Neuron (in vitro differentiated cells): ENCODE measurements around the gene CHDH.

Source experiments
- H2AFZ ChIP-seq: one replicate; pipeline ENCODE4 v1.6.1; 2013; ENCODE audit warnings: low read depth, mild to moderate bottlenecking, inconsistent platforms, low read length, moderate library complexity
- H3K27me3 ChIP-seq: one replicate; pipeline ENCODE4 v1.6.1; 2013; ENCODE audit warnings: low read length; ENCODE audit not compliant: insufficient read depth
- H3K36me3 ChIP-seq: one replicate; pipeline ENCODE4 v1.6.1; 2013; ENCODE audit warnings: low read length; ENCODE audit not compliant: insufficient read depth
- H3K4me1 ChIP-seq: one replicate; pipeline ENCODE4 v1.6.1; 2013; ENCODE audit warnings: low read length; ENCODE audit not compliant: insufficient read depth
- H3K4me3 ChIP-seq: 2 replicates; pipeline ENCODE4 v1.5.1; 2013; ENCODE audit warnings: mild to moderate bottlenecking, low read length, moderate library complexity
- H3K9me3 ChIP-seq: one replicate; pipeline ENCODE4 v1.6.1; 2013; ENCODE audit warnings: low read length

CHDH gene

DNA sequence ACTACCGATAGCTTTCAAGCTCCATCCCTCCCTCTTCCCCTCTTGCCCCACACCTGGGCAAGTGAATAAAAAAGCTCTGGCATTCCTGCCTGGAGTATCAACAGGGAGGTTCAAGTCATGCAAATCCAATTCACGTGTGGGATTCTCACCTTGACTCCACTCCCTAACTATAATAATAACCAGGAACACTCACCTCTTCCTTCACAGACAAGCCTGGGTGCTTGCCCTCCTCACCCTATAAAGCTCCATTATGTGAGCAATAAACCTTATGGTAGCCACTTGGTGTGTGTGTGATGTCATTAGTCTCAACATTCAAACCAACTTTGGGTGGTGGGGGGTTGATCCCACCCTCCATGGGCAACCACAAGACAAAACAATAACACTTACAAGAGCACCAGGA lies 16.6 kb downstream of the CHDH start:
- H3K4me1 ChIP-seq, result peaks cover 5% of the 10 kb centered on the region
- no peak overlapping the region for H2AFZ ChIP-seq

GRCh38 chr3:53828581-53828980 lies 17.6 kb downstream of the CHDH start:
- Histone ChIP-seq H3K4me3 (no peak overlapping the region), H2AFZ (no peak overlapping the region), H3K9me3 (no peaks in the 10 kb centered on the region), H3K36me3 (no peaks in the 10 kb centered on the region), H3K27me3 (no peaks in the 10 kb centered on the region), H3K4me1 (peaks cover 5% of the 10 kb centered on the region)

More for the DNA sequence above, 16.6 kb downstream of the CHDH start:
- no peaks in the 10 kb centered on the region for H3K27me3 ChIP-seq
- H3K4me3 ChIP-seq, result no peak overlapping the region
- H3K36me3 ChIP-seq, result no peaks in the 10 kb centered on the region
- no peaks in the 10 kb centered on the region for H3K9me3 ChIP-seq

DNA sequence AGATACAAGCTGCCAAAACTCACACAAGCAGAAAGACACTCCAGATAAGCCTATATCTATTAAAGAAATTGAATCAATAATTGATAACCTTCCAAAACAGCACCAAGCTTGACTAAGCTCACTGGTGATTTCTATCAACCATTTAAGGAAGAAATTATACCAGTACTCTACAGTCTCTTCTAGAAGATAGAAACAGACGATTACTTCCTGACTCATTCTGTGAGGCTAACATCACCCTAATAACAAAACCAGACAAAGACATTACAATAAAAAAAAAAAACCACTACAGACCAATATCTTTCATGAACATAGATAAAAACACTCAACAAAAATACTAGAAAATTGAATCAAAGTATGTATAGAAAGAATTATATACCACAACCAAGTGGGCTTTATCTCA lies 20.2 kb downstream of the CHDH start:
- Histone ChIP-seq H3K27me3 (no peaks in the 10 kb centered on the region), H2AFZ (no peak overlapping the region), H3K9me3 (no peaks in the 10 kb centered on the region), H3K4me1 (peaks cover 5% of the 10 kb centered on the region), H3K36me3 (no peaks in the 10 kb centered on the region), H3K4me3 (no peak overlapping the region)

GRCh38 chr3:53824795-53825194 lies 21.4 kb downstream of the CHDH start:
- no peaks in the 10 kb centered on the region for H3K9me3 ChIP-seq
- H2AFZ ChIP-seq, result no peak overlapping the region

DNA sequence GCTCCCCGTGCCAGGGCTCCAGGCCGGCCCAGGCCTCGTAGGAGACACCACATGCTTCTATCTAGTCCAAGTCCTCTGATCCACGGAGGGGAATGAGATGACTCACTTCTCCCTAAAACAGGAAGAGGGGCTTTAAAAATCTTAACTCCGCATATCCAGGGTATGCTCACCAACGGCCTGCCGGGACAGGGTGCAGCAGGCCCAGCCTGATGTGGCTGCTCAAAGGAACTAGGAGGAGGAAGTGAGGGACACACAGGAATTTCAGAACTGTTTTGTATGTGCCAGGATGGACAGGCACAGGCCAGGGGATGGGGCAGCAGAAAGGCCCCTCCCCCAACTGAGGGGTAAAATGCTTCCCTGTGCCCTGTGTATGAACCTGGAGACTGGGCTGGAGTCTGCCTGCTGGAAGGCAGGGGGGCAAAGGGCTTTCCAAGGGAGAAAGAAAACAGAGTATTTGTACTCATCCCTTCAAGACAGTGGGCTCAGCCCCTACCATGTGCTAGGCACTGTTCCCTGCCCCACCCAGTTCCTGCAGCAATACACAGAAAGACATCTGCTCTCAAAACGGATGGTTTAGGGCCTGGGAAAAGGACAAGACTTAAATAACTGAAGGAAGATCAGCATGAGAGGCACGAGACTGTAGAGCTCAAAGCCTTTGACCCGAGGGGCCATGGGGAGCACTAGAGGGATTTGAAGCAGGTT lies 22.1 kb downstream of the CHDH start:
- Histone ChIP-seq H3K4me1 (peaks cover 5% of the 10 kb centered on the region), H3K36me3 (no peaks in the 10 kb centered on the region), H2AFZ (no peak overlapping the region), H3K4me3 (no peak overlapping the region), H3K9me3 (no peaks in the 10 kb centered on the region), H3K27me3 (no peaks in the 10 kb centered on the region)

More at GRCh38 chr3:53824795-53825194, 21.4 kb downstream of the CHDH start:
- H3K36me3 ChIP-seq, result no peaks in the 10 kb centered on the region
- H3K4me1 ChIP-seq, result peaks cover 5% of the 10 kb centered on the region
- H3K27me3 ChIP-seq, result no peaks in the 10 kb centered on the region
- no peak overlapping the region for H3K4me3 ChIP-seq

DNA sequence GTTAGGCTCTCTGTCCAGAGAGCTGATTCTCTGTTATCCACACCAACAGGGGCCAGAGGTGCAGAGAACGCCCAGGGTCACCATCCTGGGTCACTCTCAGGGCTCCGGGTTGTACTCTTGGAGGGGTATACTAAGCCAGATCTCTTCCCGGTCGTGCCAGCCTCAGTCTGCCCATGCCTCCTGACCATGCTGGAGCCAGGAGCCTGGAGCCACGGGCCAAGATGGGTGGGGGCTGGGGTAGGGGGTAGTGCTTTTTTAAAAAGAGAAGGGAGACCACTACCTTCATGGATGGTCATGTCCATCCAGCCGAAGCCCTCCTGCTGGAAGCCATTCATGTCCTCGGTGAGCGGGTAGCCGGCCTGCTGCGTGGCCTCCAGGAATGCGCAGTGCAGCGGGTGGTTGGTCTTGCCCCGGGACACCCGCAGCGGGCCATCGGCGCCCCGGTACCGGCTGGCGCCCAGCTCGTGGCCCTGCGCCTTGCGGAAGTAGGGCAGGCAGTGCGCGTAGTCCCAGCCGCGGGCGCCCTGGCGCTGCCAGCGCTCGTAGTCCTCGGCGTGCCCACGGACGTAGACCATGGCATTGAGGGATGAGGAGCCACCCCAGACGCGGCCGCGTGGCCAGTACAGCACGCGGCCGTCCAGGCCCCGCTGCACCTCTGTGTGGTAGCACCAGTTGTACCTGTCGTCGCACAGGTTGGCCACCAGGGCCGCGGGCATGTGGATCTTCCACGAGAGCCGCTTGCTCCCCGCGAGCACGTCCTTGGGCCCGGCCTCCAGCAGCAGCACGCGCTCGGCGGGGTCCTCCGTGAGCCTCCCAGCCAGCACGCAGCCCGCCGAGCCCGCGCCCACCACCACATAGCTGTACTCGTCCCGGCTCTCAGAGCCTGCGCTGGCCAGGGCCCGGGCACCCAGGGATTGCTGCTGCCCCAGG lies 22.9 kb downstream of the CHDH start:
- Histone ChIP-seq H3K4me1 (peaks cover 5% of the 10 kb centered on the region), H3K36me3 (no peaks in the 10 kb centered on the region), H2AFZ (no peak overlapping the region), H3K27me3 (no peaks in the 10 kb centered on the region), H3K4me3 (no peak overlapping the region), H3K9me3 (no peaks in the 10 kb centered on the region)

DNA sequence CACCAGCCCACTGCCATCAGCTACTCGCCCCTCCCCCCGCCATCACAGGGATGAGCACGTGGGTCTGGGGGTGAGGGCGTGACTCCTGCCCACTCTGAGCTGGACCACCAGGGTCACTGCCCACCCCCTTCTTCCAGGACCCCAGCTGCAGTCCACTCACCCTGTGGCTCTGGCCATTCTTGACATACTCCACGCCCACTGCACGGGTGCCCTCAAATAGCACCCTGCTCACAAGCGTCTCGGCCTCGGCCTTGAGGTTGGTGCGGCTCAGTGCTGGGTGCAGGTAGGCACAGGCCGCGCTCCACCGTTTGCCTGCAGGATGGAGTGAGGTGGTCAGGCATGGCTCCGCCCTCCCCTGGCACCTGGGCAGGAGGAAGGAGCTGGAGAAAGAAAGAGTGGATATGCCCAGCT lies 23.9 kb downstream of the CHDH start:
- Histone ChIP-seq H3K4me3 (no peak overlapping the region), H2AFZ (no peak overlapping the region), H3K36me3 (no peaks in the 10 kb centered on the region), H3K9me3 (no peaks in the 10 kb centered on the region), H3K27me3 (no peaks in the 10 kb centered on the region), H3K4me1 (no peaks in the 10 kb centered on the region)

- no peak overlapping the region for H3K4me3 ChIP-seq
- H3K27me3 ChIP-seq, result no peaks in the 10 kb centered on the region
- no peaks in the 10 kb centered on the region for H3K36me3 ChIP-seq
- no peak overlapping the region for H2AFZ ChIP-seq
- H3K4me1 ChIP-seq, result no peaks in the 10 kb centered on the region
- no peaks in the 10 kb centered on the region for H3K9me3 ChIP-seq
Measured at GRCh38 chr3:53821631-53822121, 24.5 kb downstream of the CHDH start.

DNA sequence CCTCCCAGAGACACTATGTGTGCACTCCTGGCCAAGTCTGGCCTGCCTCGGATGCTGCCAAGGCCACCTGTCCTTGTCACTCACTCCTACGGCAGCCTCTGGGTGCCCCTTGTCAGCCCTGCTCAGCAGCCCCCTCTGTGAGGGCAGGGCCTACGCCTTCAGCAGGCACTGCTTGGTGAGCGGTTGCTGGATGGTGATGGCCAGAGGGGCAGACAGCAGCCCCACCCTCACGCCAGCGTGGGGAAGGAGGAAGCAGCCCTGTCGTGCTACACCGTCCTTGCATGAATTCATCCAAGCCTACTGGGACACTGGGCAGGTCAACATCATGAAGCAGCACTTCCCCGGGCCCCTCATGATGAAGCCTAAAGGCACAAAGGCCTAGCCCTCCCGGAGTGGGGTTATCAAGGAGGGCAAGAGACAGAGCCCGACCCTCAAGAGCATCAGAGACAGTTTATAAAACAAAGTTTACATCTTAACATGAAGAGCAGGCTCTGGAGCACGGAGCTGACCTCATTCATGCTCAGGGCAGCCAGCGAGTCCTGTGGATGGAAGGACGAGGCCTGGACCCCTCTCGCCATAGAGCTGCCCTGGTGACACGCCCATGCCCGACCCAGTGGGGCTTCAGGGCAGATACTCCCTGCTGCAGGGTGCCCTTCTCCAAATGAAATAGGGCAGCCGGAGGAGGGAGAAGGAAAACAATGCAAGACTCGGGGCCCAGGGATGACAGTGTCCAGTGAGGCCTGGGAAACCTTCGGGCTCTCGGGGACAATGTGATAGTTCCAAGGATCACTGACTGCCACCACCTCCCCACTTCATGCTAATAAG lies 25.3 kb downstream of the CHDH start:
- no peaks in the 10 kb centered on the region for H3K9me3 ChIP-seq
- no peaks in the 10 kb centered on the region for H3K4me1 ChIP-seq
- H3K36me3 ChIP-seq, result no peaks in the 10 kb centered on the region
- H3K4me3 ChIP-seq, result no peak overlapping the region
- no peaks in the 10 kb centered on the region for H3K27me3 ChIP-seq
- no peak overlapping the region for H2AFZ ChIP-seq

- no peaks in the 10 kb centered on the region for H3K36me3 ChIP-seq
- no peak overlapping the region for H2AFZ ChIP-seq
- H3K4me3 ChIP-seq, result no peak overlapping the region
- no peaks in the 10 kb centered on the region for H3K9me3 ChIP-seq
- H3K27me3 ChIP-seq, result no peaks in the 10 kb centered on the region
- no peaks in the 10 kb centered on the region for H3K4me1 ChIP-seq
Measured at GRCh38 chr3:53820084-53820483, 26.1 kb downstream of the CHDH start.

DNA sequence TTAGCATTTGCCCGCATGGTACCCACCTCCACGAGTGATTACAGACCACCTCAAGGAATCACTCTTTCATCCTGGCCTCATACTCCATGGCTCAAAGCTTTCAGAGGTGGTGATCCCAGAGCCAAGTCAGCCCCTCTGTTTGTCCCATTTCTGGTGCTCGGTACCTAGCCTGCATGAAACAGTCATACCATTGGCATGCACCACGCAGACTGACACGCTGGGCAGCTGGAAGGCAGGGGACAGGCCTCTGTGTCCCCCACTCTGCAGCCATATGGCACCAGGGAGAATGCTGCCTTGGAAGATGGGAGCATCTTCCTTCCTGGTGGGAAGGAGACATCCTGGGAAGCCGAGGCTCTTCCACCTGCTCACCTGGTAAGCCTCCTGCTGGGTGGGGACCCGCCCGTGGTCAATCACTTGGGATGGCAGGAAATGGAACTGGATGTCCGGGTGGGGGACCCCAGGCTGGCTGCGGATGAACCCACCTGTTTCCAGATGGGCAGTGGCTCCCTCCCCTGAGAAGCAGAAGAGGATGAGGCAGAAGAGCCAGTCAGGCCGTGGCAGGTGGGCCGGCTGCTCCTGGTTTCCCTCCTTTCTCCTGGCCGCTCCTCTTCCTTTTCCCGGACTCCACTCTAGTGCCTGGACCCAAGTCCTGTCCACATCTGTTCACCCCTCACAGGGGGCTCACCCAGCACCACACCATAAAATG lies 26.9 kb downstream of the CHDH start:
- Histone ChIP-seq H3K4me3 (no peak overlapping the region), H3K9me3 (no peaks in the 10 kb centered on the region), H3K36me3 (no peaks in the 10 kb centered on the region), H3K4me1 (no peaks in the 10 kb centered on the region), H3K27me3 (no peaks in the 10 kb centered on the region), H2AFZ (no peak overlapping the region)
